Smooth muscle cell (in vitro differentiated cells): Measurements from ENCODE around the gene NDUFA6. TPM values are rescaled to one million over a fixed set of nuclear protein-coding genes. Genes with fewer than 3 reads are reported as not detected.

ENCODE experiments used
- DNase-seq: peaks from one replicate; lab custom pipeline; 2025; ENCODE audit not compliant: unreplicated experiment; lab: John Stamatoyannopoulos, UW
- H2AFZ ChIP-seq: fragments of 200-600 bp; sonication (generic); 2 replicates; pipeline ENCODE4 v1.6.0; 2016; ENCODE audit warnings: antibody characterized with exemption, low read depth, mild to moderate bottlenecking
- H3F3A ChIP-seq: fragments of 200-600 bp; sonication (generic); 2 replicates; pipeline ENCODE4 v1.6.0; 2017; ENCODE audit warnings: antibody characterized with exemption, low read depth
- H3K27ac ChIP-seq: fragments of 200-600 bp; sonication (generic); 2 replicates; pipeline ENCODE4 v1.5.1; 2016; ENCODE audit warnings: low read depth, mild to moderate bottlenecking
- H3K27me3 ChIP-seq: fragments of 200-600 bp; sonication (generic); 2 replicates; pipeline ENCODE4 v1.6.1; 2016; ENCODE audit warnings: low read depth, mild to moderate bottlenecking
- H3K36me3 ChIP-seq: fragments of 200-600 bp; sonication (generic); 2 replicates; pipeline ENCODE4 v1.5.1; 2016; ENCODE audit warnings: low read depth
- H3K4me1 ChIP-seq: fragments of 200-600 bp; sonication (generic); 2 replicates; pipeline ENCODE4 v1.5.1; 2016; ENCODE audit warnings: low read depth
- H3K4me2 ChIP-seq: fragments of 200-600 bp; sonication (generic); 2 replicates; pipeline ENCODE4 v1.6.0; 2016; ENCODE audit warnings: mild to moderate bottlenecking
- H3K4me3 ChIP-seq: fragments of 200-600 bp; sonication (generic); 2 replicates; pipeline ENCODE4 v1.5.1; 2016; ENCODE audit warnings: mild to moderate bottlenecking
- H3K79me2 ChIP-seq: fragments of 200-600 bp; sonication (generic); 2 replicates; pipeline ENCODE4 v1.6.0; 2016; ENCODE audit warnings: low read depth, mild to moderate bottlenecking
- H3K9ac ChIP-seq: fragments of 200-600 bp; sonication (generic); 2 replicates; pipeline ENCODE4 v1.6.0; 2016; ENCODE audit warnings: low read depth
- H3K9me3 ChIP-seq: fragments of 200-600 bp; sonication (generic); replicated peaks from 2 replicates; pipeline ENCODE4 v1.5.1; 2016; ENCODE audit warnings: low read depth
- H4K20me1 ChIP-seq: fragments of 200-600 bp; sonication (generic); 2 replicates; pipeline ENCODE4 v1.6.0; 2016; ENCODE audit warnings: low read depth
- WGBS: methylation state at CpG from one replicate; pipeline ENCODE4 v1.1.7; 2016; ENCODE audit warnings: low lambda C conversion rate; 5-methylcytosine and 5-hydroxymethylcytosine counted together
- polyA plus RNA-seq: library from polyadenylated mRNA; unstranded; fragments of >200 nt; fragmentation: Nextera tagmentation; extraction: Ambion mirVana; gene quantifications from 2 replicates; pipeline ENCODE4 v1.2.1, GENCODE V29; 2016
- total RNA-seq: library from RNA; depleted of rRNA; stranded (reverse); fragments of >200 nt; gene quantifications from 2 replicates; pipeline ENCODE4 v1.2.3, GENCODE V29; 2014
- TF ChIP-seq, protein P1 (sequence below): fragments of 200-600 bp; sonication (generic); IDR thresholded peaks from 2 replicates; pipeline ENCODE4 v1.5.1; 2017; ENCODE audit warnings: borderline replicate concordance, mild to moderate bottlenecking, antibody characterized with exemption; ENCODE audit not compliant: insufficient read depth, poor library complexity, severe bottlenecking

The NDUFA6 gene
- total and polyA plus RNA-seq, 2 experiments from 2014 or later: 114 to 264 TPM

- H3K79me2 ChIP-seq: no peaks in the 10 kb centered on the region
- peak overlapping the region; percentile 84 for H3K4me2 ChIP-seq
- no peak for DNase-seq
- no peaks in the 10 kb centered on the region for H3K36me3 ChIP-seq
- peak overlapping the region; percentile 77 for H3K27ac ChIP-seq
- peak overlapping the region; percentile 50 for H3K4me3 ChIP-seq
- peaks cover 6% of the 10 kb centered on the region for H3F3A ChIP-seq
- no peaks in the 10 kb centered on the region for H3K9me3 ChIP-seq
- H3K9ac ChIP-seq: peak overlapping the region; percentile 82
- TF ChIP-seq, protein P1, sequence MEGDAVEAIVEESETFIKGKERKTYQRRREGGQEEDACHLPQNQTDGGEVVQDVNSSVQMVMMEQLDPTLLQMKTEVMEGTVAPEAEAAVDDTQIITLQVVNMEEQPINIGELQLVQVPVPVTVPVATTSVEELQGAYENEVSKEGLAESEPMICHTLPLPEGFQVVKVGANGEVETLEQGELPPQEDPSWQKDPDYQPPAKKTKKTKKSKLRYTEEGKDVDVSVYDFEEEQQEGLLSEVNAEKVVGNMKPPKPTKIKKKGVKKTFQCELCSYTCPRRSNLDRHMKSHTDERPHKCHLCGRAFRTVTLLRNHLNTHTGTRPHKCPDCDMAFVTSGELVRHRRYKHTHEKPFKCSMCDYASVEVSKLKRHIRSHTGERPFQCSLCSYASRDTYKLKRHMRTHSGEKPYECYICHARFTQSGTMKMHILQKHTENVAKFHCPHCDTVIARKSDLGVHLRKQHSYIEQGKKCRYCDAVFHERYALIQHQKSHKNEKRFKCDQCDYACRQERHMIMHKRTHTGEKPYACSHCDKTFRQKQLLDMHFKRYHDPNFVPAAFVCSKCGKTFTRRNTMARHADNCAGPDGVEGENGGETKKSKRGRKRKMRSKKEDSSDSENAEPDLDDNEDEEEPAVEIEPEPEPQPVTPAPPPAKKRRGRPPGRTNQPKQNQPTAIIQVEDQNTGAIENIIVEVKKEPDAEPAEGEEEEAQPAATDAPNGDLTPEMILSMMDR: no peak
- H3K27me3 ChIP-seq: no peaks in the 10 kb centered on the region
- WGBS: 91% methylated on average over 9 of the region's 9 CpGs
- no peaks in the 10 kb centered on the region for H4K20me1 ChIP-seq
- no peak overlapping the region for H2AFZ ChIP-seq
- H3K4me1 ChIP-seq: peaks cover 16% of the 10 kb centered on the region
These were observed 15.5 kb downstream of the NDUFA6 start for GRCh38 chr22:42074846-42075676.

DNA sequence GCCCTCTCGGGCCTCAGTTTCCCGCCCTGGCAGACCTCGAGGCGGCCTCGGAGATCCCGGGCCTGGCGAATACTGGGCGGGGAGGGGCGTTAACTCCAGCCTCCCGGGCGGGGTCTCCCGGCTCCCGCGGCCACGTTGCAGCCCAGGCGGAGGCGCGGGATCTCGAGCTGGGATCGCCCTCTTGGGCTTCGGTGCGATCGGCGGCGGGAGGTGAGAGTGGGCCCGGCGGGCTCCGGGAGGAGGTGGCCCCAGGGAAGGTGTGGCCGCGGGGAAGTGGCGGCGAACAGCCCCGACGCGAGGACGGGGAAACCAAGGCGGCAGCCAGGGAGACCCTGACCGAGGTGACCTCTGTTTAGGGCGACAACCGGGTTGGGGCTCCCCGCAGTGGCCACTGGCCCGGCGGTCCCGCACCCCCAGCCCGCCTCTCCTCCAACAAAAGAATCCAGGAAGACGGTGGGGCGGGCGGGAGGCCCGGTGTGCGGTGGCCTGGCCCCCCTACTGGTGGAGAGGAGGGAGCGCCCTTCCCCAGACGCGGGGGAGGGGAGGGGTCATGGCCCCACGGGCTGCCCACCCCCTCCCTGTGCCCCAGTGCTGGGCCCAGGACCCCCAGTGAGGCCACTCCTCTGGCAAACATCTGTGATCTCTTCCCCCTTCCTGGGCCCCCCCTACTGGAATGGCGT, 16.3 kb downstream of the NDUFA6 start, which contains the start of gene PHETA2:
Gene PHETA2 (plus strand): TSS at position 117 of the 680 bp plus-strand sequence. CDS start 3,046 bp downstream, outside the sequence.
- H3K9me3 ChIP-seq: no peaks in the 10 kb centered on the region
- TF ChIP-seq, protein P1: peak; percentile 23
- H3K9ac ChIP-seq: peak within 1 kb of the TSS; percentile 82
- H3K27ac ChIP-seq: peak within 1 kb of the TSS; percentile 77
- DNase-seq: no peak
- H3K4me1 ChIP-seq: peaks cover 21% of the 10 kb centered on the region
- H3K79me2 ChIP-seq: no peaks in the 10 kb centered on the region
- H3K4me3 ChIP-seq: peak within 1 kb of the TSS; percentile 50
- H3K36me3 ChIP-seq: no peaks in the 10 kb centered on the region
- no peaks in the 10 kb centered on the region for H3K27me3 ChIP-seq
- no peaks in the 10 kb centered on the region for H4K20me1 ChIP-seq
- H3K4me2 ChIP-seq: peak within 1 kb of the TSS; percentile 84
- peaks cover 6% of the 10 kb centered on the region for H3F3A ChIP-seq
- WGBS: 51% methylated on average over 24 of the region's 55 CpGs
- H2AFZ ChIP-seq: peak within 1 kb of the TSS; percentile 31

- Histone ChIP-seq H3K9ac (peak overlapping the region; percentile 82), H3K4me1 (peaks cover 15% of the 10 kb centered on the region), H3K79me2 (no peaks in the 10 kb centered on the region), H3K27ac (peak overlapping the region; percentile 77), H2AFZ (peak overlapping the region; percentile 31), H3F3A (peaks cover under 1% of the 10 kb centered on the region), H3K4me3 (peak overlapping the region; percentile 50), H3K4me2 (peak overlapping the region; percentile 84), H3K9me3 (no peaks in the 10 kb centered on the region), H4K20me1 (no peaks in the 10 kb centered on the region), H3K36me3 (no peaks in the 10 kb centered on the region), H3K27me3 (no peaks in the 10 kb centered on the region)
- TF ChIP-seq, protein P1: no peak
- WGBS: 96% methylated on average over 14 of the region's 14 CpGs
- DNase-seq: no peak
These were observed 16.9 kb downstream of the NDUFA6 start for GRCh38 chr22:42073621-42074041.
